Measurements from ENCODE around the gene ZNF569.
"Not testable (repeated sequence)": the region's sequence is repeated elsewhere in the genome, so short reads cannot be mapped to it uniquely, and the experiment has no call there.

Gene ZNF569

GRCh38 chr19:37467608-37468090, 405 bp upstream of the ZNF569 start:
- ATAC-seq (replicated peaks; ENCODE audit: extremely low read depth, poor library complexity, severe bottlenecking): no peak
- peak overlapping the region; percentile 97 for H3K27ac Mint-ChIP-seq (ENCODE audit: low read depth)

GRCh38 chr19:37466277-37466797, 907 bp downstream of the ZNF569 start:
- Mint-ChIP-seq H3K36me3 (ENCODE audit: insufficient read depth) (peaks cover 20% of the 10 kb centered on the region), H3K27ac (ENCODE audit: low read depth) (peak overlapping the region; percentile 97), H3K27me3 (no peaks in the 10 kb centered on the region), H3K4me1 (peaks cover 32% of the 10 kb centered on the region), H3K4me3 (peak overlapping the region; percentile 86), H3K9me3 (no peaks in the 10 kb centered on the region)
- no peak for DNase-seq (ENCODE audit: low spot score in 2 of 2)
- ATAC-seq (replicated peaks; ENCODE audit: extremely low read depth, poor library complexity, severe bottlenecking): no peak

More at GRCh38 chr19:37467608-37468090, 405 bp upstream of the ZNF569 start:
- Mint-ChIP-seq H3K4me3 (peak overlapping the region; percentile 86), H3K36me3 (ENCODE audit: insufficient read depth) (peaks cover 20% of the 10 kb centered on the region), H3K9me3 (no peaks in the 10 kb centered on the region), H3K4me1 (peaks cover 32% of the 10 kb centered on the region), H3K27me3 (no peaks in the 10 kb centered on the region)
- no peak for DNase-seq (ENCODE audit: low spot score in 2 of 2)

- Mint-ChIP-seq H3K27me3 (no peaks in the 10 kb centered on the region), H3K27ac (ENCODE audit: low read depth) (no peak overlapping the region), H3K4me1 (no peaks in the 10 kb centered on the region), H3K4me3 (no peak overlapping the region), H3K36me3 (ENCODE audit: insufficient read depth) (peaks cover 4% of the 10 kb centered on the region), H3K9me3 (peaks cover 60% of the 10 kb centered on the region)
- DNase-seq (ENCODE audit: low spot score in 2 of 2) (no peak), ATAC-seq (replicated peaks; ENCODE audit: extremely low read depth, poor library complexity, severe bottlenecking) (no peak)
Observed at GRCh38 chr19:37452500-37453245, 14.6 kb downstream of the ZNF569 start.

- Mint-ChIP-seq H3K4me3 (no peak overlapping the region), H3K4me1 (no peaks in the 10 kb centered on the region), H3K27me3 (no peaks in the 10 kb centered on the region), H3K9me3 (peaks cover 20% of the 10 kb centered on the region), H3K27ac (ENCODE audit: low read depth) (no peak overlapping the region), H3K36me3 (ENCODE audit: insufficient read depth) (peaks cover 3% of the 10 kb centered on the region)
- no peak for ATAC-seq (replicated peaks; ENCODE audit: extremely low read depth, poor library complexity, severe bottlenecking)
- DNase-seq (ENCODE audit: low spot score in 2 of 2): no peak
Observed at GRCh38 chr19:37413313-37414084, 53.7 kb downstream of the ZNF569 start.

- no peak overlapping the region for H3K27ac Mint-ChIP-seq (ENCODE audit: low read depth)
- H3K36me3 Mint-ChIP-seq (ENCODE audit: insufficient read depth): peaks cover 3% of the 10 kb centered on the region
- DNase-seq (ENCODE audit: low spot score in 2 of 2) (no peak), ATAC-seq (replicated peaks; ENCODE audit: extremely low read depth, poor library complexity, severe bottlenecking) (no peak)
- H3K4me1 Mint-ChIP-seq: no peaks in the 10 kb centered on the region
- peaks cover 15% of the 10 kb centered on the region for H3K9me3 Mint-ChIP-seq
- no peak overlapping the region for H3K4me3 Mint-ChIP-seq
- H3K27me3 Mint-ChIP-seq: no peaks in the 10 kb centered on the region
Observed at GRCh38 chr19:37412700-37413099, 54.5 kb downstream of the ZNF569 start.

GRCh38 chr19:37406140-37406846, 61.0 kb downstream of the ZNF569 start:
- H3K27me3 Mint-ChIP-seq; DNase-seq (ENCODE audit: low spot score in 2 of 2); H3K4me1 Mint-ChIP-seq; H3K36me3 Mint-ChIP-seq (ENCODE audit: insufficient read depth); ATAC-seq (replicated peaks; ENCODE audit: extremely low read depth, poor library complexity, severe bottlenecking); H3K4me3 Mint-ChIP-seq; H3K27ac Mint-ChIP-seq (ENCODE audit: low read depth): not testable (repeated sequence)
- peaks cover 16% of the 10 kb centered on the region for H3K9me3 Mint-ChIP-seq

GRCh38 chr19:37403403-37403802, 63.8 kb downstream of the ZNF569 start:
- peaks cover 27% of the 10 kb centered on the region for H3K9me3 Mint-ChIP-seq
- H3K27ac Mint-ChIP-seq (ENCODE audit: low read depth): no peak overlapping the region
- H3K36me3 Mint-ChIP-seq (ENCODE audit: insufficient read depth): peaks cover 4% of the 10 kb centered on the region
- ATAC-seq (replicated peaks; ENCODE audit: extremely low read depth, poor library complexity, severe bottlenecking) (no peak), DNase-seq (ENCODE audit: low spot score in 2 of 2) (no peak)
- no peaks in the 10 kb centered on the region for H3K4me1 Mint-ChIP-seq
- H3K27me3 Mint-ChIP-seq: no peaks in the 10 kb centered on the region
- H3K4me3 Mint-ChIP-seq: no peak overlapping the region

- Mint-ChIP-seq H3K9me3 (peaks cover 31% of the 10 kb centered on the region), H3K4me1 (no peaks in the 10 kb centered on the region), H3K36me3 (ENCODE audit: insufficient read depth) (peaks cover 4% of the 10 kb centered on the region), H3K4me3 (no peak overlapping the region), H3K27me3 (no peaks in the 10 kb centered on the region), H3K27ac (ENCODE audit: low read depth) (no peak overlapping the region)
- no peak for DNase-seq (ENCODE audit: low spot score in 2 of 2)
- no peak for ATAC-seq (replicated peaks; ENCODE audit: extremely low read depth, poor library complexity, severe bottlenecking)
Observed at GRCh38 chr19:37401078-37401477, 66.2 kb downstream of the ZNF569 start.

- H3K27ac Mint-ChIP-seq (ENCODE audit: low read depth); H3K36me3 Mint-ChIP-seq (ENCODE audit: insufficient read depth); H3K27me3 Mint-ChIP-seq; H3K4me1 Mint-ChIP-seq; DNase-seq (ENCODE audit: low spot score in 2 of 2); ATAC-seq (replicated peaks; ENCODE audit: extremely low read depth, poor library complexity, severe bottlenecking); H3K4me3 Mint-ChIP-seq: not testable (repeated sequence)
- peaks cover 39% of the 10 kb centered on the region for H3K9me3 Mint-ChIP-seq
Observed at GRCh38 chr19:37391399-37391798, 75.8 kb downstream of the ZNF569 start.

- Mint-ChIP-seq H3K27me3 (no peaks in the 10 kb centered on the region), H3K4me1 (no peaks in the 10 kb centered on the region), H3K36me3 (ENCODE audit: insufficient read depth) (peaks cover 18% of the 10 kb centered on the region), H3K4me3 (no peak overlapping the region), H3K9me3 (peaks cover 37% of the 10 kb centered on the region), H3K27ac (ENCODE audit: low read depth) (no peak overlapping the region)
- ATAC-seq (replicated peaks; ENCODE audit: extremely low read depth, poor library complexity, severe bottlenecking) (no peak), DNase-seq (ENCODE audit: low spot score in 2 of 2) (no peak)
Observed at GRCh38 chr19:37389234-37389633, 78.0 kb downstream of the ZNF569 start.

GRCh38 chr19:37370880-37371661, 96.2 kb downstream of the ZNF569 start, which contains the start of gene ZNF527:
Gene ZNF527, plus strand, starts transcription at chr19:37371099. Its CDS starts 3,100 bp downstream, at chr19:37374199.
- DNase-seq (ENCODE audit: low spot score in 2 of 2) (peak; percentile 95 to 96), ATAC-seq (replicated peaks; ENCODE audit: extremely low read depth, poor library complexity, severe bottlenecking) (peak; percentile 97)
- H3K4me3 Mint-ChIP-seq: peak within 1 kb of the TSS; percentile 94
- H3K27me3 Mint-ChIP-seq: no peaks in the 10 kb centered on the region
- H3K36me3 Mint-ChIP-seq (ENCODE audit: insufficient read depth): peaks cover 5% of the 10 kb centered on the region
- H3K9me3 Mint-ChIP-seq: no peaks in the 10 kb centered on the region
- H3K4me1 Mint-ChIP-seq: peaks cover 15% of the 10 kb centered on the region
- peak within 1 kb of the TSS; percentile 52 for H3K27ac Mint-ChIP-seq (ENCODE audit: low read depth)

All from central memory CD8-positive, alpha-beta T cell (primary cell).